ENCODE measurements around the gene NPC1.
"Not testable (repeated sequence)": the region's sequence is repeated elsewhere in the genome, so short reads cannot be mapped to it uniquely, and the experiment has no call there.

NPC1 gene

GRCh38 chr18:23586249-23587196, at the start of gene NPC1:
NPC1 (minus strand) TSS chr18:23586506; CDS start chr18:23586343, 163 bp downstream.
- in situ Hi-C loops (cut with HindIII; ENCODE audit: low sequenced_read_pairs), result no loop called here

- in situ Hi-C loops (cut with HindIII; ENCODE audit: low sequenced_read_pairs), result no loop called here
Measured at GRCh38 chr18:23636071-23636399, 49.7 kb upstream of the NPC1 start.

DNA sequence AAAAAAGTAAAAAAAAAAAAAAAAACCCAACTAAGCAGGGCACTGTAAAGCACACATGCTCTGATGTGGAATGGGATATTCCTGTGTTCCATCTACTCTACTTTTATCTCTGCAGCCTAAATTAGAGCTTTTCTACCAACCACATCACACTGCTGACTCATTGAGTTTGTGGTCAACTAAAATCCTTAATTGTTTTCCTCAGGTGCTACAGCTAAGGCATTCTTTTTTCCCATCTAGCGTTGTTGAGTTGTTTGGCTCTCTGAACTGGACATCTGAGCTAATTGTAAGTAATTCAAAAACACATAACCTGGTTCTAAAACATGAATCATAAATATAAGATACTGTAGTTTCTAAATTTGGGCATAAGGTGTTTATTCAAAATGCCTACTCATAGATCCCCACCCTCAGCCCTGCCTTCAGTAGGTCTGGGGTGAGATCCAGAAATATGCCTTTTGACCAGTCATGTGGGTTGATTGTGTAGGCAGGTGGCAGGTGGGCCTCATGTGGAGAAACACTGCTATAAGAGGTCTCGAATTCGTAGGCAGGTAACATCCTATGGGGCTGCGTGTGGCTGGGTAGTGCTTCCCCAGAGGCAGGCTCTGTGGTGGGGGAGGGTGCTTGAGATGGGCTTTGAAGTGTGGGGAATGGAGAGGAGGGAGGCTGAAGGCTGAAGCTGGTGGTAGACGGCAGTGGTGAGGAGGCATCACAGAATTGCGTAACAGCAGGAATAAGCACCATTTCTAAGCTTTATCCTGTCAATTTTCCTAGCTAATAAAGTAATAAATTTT, 49.2 kb upstream of the NPC1 start:
- in situ Hi-C loops (cut with HindIII; ENCODE audit: low sequenced_read_pairs), result no loop called here

- in situ Hi-C loops (cut with HindIII; ENCODE audit: low sequenced_read_pairs), result no loop called here
Measured at GRCh38 chr18:23634692-23635091, 48.4 kb upstream of the NPC1 start.

- in situ Hi-C loops (cut with HindIII; ENCODE audit: low sequenced_read_pairs), result no loop called here
Measured at GRCh38 chr18:23632615-23633014, 46.3 kb upstream of the NPC1 start.

GRCh38 chr18:23631746-23632145, 45.4 kb upstream of the NPC1 start:
- in situ Hi-C loops (cut with HindIII; ENCODE audit: low sequenced_read_pairs), result no loop called here

- in situ Hi-C loops (cut with HindIII; ENCODE audit: low sequenced_read_pairs), result no loop called here
Measured at GRCh38 chr18:23631312-23631711, 45.0 kb upstream of the NPC1 start.

GRCh38 chr18:23629444-23629946, 43.2 kb upstream of the NPC1 start:
- in situ Hi-C loops (cut with HindIII; ENCODE audit: low sequenced_read_pairs), result no loop called here

DNA sequence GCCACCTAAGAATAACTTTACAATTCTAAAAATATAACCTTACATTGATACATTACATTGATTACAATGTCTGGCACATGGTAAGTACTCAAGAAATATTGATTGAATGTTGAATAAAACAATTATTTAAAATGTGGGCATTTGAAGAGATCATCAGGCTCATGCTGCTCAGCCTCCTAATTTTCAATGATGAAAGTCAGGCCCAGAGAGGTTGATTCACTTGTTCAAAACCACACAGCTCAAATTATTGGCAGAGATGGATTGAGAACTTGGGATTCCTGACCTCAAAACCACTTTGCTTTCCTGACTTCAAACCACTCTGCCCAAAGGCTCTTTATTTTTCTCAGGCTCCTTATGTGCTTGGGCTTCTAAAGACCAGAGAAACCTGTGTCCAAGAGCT, 41.7 kb upstream of the NPC1 start:
- in situ Hi-C loops (cut with HindIII; ENCODE audit: low sequenced_read_pairs), result no loop called here

- in situ Hi-C loops (cut with HindIII; ENCODE audit: low sequenced_read_pairs), result no loop called here
Measured at GRCh38 chr18:23627321-23627720, 41.0 kb upstream of the NPC1 start.

- in situ Hi-C loops (cut with HindIII; ENCODE audit: low sequenced_read_pairs), result no loop called here
Measured at GRCh38 chr18:23626451-23627279, 40.4 kb upstream of the NPC1 start.

DNA sequence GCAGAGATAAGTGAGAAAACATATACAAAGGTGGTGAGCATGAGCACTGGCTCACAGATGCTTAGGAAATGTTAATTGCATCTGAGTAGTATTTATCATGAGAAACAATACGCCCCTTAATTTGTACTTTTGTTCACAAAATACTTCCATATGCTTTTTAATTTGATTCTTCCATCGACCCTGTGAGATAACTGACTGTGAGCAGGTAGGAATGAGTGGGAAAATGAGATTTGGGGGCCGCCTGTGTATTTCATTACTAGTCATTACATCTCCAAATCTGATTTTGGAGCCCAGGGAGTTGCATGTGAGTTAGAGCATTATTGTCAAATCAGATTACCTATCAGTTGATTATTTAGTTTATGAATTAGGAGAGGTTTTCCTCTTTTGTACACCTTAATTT, 36.7 kb upstream of the NPC1 start:
- in situ Hi-C loops (cut with HindIII; ENCODE audit: low sequenced_read_pairs), result no loop called here

DNA sequence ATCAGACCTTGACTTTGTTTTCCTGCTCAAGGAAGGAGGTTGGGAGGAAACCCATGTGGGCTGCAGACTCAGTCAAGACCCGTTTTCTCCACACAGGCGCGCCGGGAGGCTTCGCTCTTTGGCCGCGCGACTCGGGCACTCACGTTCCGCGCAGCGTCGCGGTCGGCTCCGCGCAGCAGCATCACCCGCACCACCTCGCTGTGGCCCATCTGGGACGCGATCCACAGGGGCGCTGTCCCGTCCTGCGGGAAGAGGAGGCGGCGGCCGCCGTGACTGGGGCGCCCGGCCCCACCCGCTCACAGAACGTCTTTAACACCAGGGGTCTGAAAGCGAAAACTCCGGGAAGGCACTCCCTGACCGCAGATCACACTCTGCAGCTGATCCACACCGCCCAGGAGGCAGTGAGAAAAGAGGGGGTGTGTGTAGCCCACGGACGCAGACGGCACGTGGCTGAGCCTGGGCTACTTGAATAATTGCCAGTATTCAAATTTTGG, 33.1 kb upstream of the NPC1 start:
- in situ Hi-C loops (cut with HindIII; ENCODE audit: low sequenced_read_pairs), result no loop called here

- in situ Hi-C loops (cut with HindIII; ENCODE audit: low sequenced_read_pairs), result no loop called here
Measured at GRCh38 chr18:23618862-23619387, 32.6 kb upstream of the NPC1 start.

GRCh38 chr18:23617412-23618014, 31.2 kb upstream of the NPC1 start:
- in situ Hi-C loops (cut with HindIII; ENCODE audit: low sequenced_read_pairs), result no loop called here

DNA sequence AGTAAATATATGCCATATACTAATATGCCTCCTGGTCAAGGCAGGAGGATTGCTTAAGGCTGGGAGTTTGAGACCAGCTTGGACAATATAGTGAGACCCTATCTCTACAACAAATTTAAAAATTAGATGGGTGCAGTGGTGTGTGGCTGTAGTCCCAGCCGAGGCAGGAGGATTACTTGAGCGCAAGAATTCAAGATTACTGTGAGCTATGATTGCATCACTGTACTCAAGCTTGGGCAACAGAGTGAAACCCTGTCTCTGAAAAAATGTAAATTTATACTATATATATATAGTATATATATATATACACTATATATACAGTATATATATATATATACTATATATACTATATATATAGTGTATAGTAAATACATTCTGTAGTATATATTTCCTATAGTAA, 30.0 kb upstream of the NPC1 start:
- in situ Hi-C loops (cut with HindIII; ENCODE audit: low sequenced_read_pairs), result no loop called here

- in situ Hi-C loops (cut with HindIII; ENCODE audit: low sequenced_read_pairs), result no loop called here
Measured at GRCh38 chr18:23614891-23615290, 28.6 kb upstream of the NPC1 start.

- in situ Hi-C loops (cut with HindIII; ENCODE audit: low sequenced_read_pairs), result no loop called here
Measured at GRCh38 chr18:23614413-23614812, 28.1 kb upstream of the NPC1 start.

- in situ Hi-C loops (cut with HindIII; ENCODE audit: low sequenced_read_pairs), result not testable (repeated sequence)
Measured at GRCh38 chr18:23613091-23613475, 26.8 kb upstream of the NPC1 start.

GRCh38 chr18:23612434-23613090, 26.3 kb upstream of the NPC1 start:
- in situ Hi-C loops (cut with HindIII; ENCODE audit: low sequenced_read_pairs), result no loop called here
